Measurements from ENCODE around the gene GPR143.
"Not testable (repeated sequence)": the region's sequence is repeated elsewhere in the genome, so short reads cannot be mapped to it uniquely, and the experiment has no call there.

Gene GPR143

GRCh38 chrX:9768321-9768839 is 2.7 kb upstream of the GPR143 start:
- not testable (repeated sequence) for DNase-seq (ENCODE audit: low read depth)

GRCh38 chrX:9767375-9767774 is 1.7 kb upstream of the GPR143 start:
- no peak for DNase-seq (ENCODE audit: low read depth)

GRCh38 chrX:9765072-9765736 is 443 bp downstream of the GPR143 start:
- DNase-seq (ENCODE audit: low read depth): no peak

DNA sequence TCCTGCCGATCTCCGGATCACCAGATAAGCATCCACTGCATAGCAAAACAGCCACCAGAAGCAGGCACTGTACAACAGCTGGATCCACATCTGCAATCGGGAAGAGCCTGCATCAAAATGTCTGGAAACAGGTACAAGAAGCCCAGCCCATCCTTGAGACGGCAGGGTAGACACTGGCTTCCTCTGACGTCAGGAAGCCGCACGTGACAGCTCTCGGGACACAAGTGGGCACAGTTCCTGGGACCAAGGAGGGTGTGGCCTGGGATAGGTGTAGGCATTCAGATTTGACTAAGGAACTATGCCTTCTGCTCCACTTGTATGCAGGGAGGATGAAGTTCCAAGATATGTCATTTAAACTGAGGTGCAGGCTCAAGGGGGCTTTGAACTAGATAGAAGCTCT is 6.3 kb downstream of the GPR143 start:
- DNase-seq (ENCODE audit: low read depth): no peak

- DNase-seq (ENCODE audit: low read depth): no peak
Observed at GRCh38 chrX:9758021-9758638, 7.5 kb downstream of the GPR143 start.

- no peak for DNase-seq (ENCODE audit: low read depth)
Observed at GRCh38 chrX:9757366-9757765, 8.3 kb downstream of the GPR143 start.

DNA sequence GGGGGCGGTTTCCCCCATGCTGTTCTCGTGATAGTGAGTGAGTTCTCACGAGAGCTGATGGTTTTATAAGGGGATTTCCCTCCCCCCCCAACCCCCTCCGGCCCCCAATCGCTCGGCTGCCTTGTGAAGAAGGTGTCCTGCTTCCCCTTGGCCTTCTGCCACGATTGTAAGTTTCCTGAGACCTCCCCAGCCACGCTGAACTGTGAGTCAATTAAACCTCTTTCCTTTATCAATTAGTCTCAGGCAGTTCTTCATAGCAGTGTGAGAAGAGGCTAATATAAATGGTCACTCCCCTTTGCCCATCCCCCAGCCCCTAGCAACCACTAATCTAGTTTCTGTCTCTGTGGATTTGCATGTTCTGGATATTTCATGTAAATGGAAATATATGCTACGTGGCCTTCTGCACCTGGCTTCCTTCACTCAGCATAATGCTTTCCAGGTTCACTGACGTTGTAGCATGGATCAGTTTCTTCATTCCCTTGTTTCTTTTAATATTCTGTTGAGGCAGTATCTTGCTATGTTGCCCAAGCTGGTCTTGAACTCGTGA is 16.4 kb downstream of the GPR143 start:
- no peak for DNase-seq (ENCODE audit: low read depth)

GRCh38 chrX:9747644-9748043 is 18.0 kb downstream of the GPR143 start:
- no peak for DNase-seq (ENCODE audit: low read depth)

GRCh38 chrX:9746148-9746888 is 19.3 kb downstream of the GPR143 start:
- DNase-seq (ENCODE audit: low read depth): no peak

DNA sequence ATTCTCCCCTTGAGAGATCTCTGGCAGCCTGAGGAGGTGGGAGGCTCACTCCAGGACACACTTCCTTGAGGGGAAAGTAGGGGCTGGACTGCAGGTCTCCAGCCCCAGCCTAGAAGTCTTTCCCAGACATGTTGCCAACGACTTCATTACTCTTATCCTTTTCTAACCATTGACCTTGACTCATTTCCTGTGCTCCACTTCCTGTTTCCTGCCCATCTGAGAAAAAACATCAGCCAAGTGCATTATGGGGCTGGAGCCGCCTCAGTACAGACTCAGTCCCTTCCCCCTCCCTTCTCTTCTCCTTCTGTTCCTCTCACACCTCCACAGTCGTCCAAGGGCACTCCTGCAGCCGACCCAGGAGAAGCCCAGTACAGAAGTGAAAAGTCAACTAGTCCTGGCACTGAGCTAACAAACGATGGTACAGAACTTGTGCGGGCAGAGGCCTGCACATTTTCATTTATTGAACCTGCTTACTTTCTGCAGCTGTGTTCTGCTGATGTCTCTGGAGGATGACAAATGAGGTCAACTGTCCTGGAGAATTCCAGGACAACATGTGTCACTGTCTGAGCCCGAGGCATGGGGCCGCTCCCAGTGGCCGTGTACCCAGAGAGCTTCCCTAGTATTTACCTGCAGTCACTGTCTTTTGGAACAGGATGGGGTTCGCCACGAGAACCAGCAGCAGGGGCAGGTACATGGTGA is 20.1 kb downstream of the GPR143 start:
- DNase-seq (ENCODE audit: low read depth): no peak

- DNase-seq (ENCODE audit: low read depth): no peak
Observed at GRCh38 chrX:9739130-9739529, 26.5 kb downstream of the GPR143 start.

GRCh38 chrX:9738151-9738550 is 27.5 kb downstream of the GPR143 start:
- no peak for DNase-seq (ENCODE audit: low read depth)

DNA sequence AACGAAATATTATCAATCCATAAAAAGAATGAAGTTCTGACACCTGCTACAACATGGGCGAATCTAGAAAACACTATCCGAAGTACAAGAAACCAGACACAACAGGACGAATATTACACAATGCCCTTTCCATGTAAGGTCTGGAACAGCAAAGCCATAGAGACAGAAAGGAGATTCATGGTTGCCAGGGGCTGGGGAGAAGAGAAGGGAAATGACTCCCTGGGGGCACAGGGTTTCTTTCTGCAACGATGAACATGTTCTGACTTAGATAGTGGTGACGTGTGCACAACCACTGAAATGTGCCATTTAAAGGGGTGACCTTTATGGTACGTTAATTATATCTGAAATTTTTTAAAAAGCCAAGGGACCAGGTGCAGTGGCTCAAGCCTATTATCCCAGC is 28.3 kb downstream of the GPR143 start:
- DNase-seq (ENCODE audit: low read depth): no peak

DNA sequence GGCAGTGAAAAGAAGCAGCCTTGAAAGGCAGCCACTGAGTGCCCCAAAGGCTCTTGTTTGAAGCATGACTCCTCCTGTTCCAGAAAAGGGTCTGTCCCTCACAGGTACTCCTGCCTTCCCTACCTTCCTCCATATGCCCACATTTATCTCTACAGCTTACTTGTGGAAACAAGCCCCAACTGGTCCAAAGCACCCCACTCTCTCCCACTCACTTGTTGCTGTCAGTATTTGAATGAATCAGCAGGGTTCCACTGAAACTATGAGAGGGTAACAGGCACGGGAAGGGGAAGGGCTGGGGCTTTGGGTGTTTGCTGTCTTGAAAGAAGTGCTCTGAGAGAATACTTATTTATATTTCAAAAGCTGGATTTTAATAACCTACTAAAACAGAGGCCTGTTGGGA is 34.9 kb downstream of the GPR143 start:
- no peak for DNase-seq (ENCODE audit: low read depth)

DNA sequence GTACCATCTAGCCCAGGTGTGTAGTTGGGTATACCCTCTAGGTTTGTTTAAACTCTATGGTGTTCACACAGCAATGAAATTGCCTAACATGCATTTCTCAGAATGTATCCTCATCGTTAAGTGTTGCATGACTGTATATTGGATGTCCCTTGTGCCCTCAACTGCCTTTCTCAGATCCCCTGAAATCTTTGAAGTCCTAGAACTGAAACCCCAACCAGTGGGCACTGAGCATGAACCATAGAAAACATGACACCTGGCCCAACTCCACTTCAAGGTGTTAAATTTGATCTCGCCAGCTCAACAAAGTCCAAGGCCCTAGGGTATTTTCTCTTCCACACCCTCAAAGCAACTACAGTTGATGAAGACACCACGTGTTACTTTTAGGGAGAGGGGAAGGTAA is 35.6 kb downstream of the GPR143 start:
- DNase-seq (ENCODE audit: low read depth): no peak

- DNase-seq (ENCODE audit: low read depth): no peak
Observed at GRCh38 chrX:9729171-9729885, 36.3 kb downstream of the GPR143 start.

GRCh38 chrX:9728261-9728660 is 37.4 kb downstream of the GPR143 start:
- no peak for DNase-seq (ENCODE audit: low read depth)

DNA sequence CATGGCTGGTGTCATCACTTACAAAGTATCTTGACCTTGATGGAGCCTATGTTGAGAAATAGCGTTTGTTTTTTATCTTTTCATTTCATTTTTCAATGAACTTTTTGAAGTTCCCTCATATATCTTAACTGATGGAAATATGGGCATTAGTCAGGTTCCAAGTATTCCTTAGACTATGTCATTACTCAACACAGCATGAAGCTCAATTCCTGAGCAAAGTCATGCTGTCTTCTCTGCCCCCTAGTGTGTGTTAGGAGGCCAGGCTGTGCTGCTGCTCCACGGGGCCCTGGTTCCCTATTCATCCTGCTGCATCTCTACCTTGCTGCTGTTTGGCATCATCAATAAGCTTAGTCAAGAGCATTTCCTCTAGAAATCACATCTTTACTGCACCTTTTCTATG is 40.9 kb downstream of the GPR143 start:
- no peak for DNase-seq (ENCODE audit: low read depth)

DNA sequence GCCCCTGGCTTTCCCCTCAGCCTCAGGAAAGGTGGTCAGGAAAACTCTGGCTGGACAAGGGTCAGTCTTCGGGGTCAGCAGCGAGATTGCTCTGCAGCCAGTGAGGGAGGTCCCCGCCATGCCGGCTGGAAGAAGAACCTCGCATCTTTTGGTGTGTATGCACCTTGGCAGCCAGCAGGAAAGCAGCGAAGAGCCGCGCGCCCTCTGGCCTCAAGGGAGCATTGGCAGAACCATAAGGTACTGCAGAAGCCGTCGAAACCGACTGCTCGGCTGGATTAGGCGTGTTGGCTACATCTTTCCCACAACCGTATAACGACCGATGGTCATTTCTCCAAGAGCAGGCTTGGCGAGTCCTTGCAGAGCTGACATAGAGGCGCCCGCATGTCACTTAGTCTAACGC is 48.3 kb downstream of the GPR143 start:
- no peak for DNase-seq (ENCODE audit: low read depth)

GRCh38 chrX:9710332-9710731 is 55.3 kb downstream of the GPR143 start:
- DNase-seq (ENCODE audit: low read depth): no peak

DNA sequence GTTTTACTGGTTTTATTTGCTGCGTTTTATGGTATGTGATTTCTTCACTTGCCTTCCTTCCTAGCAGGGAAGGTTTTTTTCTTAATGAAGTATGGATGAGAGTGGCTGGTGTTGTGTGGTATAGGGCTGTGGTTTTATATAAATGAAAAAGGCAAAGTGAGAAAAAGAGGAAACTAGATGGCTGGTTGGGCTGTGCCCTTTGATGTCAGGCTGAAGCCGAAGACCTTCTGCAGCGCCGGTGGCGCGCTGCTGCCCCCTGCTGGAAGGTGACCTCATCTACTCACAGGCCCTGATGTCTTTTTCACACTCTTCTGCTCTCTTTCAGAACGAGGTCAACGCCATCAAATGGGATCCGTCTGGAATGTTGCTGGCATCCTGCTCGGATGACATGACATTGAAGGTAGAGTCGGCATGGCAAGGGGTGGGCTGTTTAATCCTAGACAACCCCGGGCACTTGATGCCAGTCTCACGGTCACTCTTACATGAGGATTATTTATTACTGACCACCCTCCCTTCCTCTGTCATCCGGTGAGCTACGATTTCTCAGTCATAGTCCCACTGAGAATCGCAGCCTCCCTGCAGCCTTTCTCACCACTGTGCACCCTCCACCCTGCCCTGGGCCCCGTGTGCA is 56.6 kb downstream of the GPR143 start:
- DNase-seq (ENCODE audit: low read depth): peak; percentile 53

All from stimulated activated CD8-positive, alpha-beta memory T cell treated with anti-CD3 and anti-CD28 coated beads, Interleukin-12 subunit alpha, Interleukin-12 subunit beta, amount 100 ng/mL, for 4 hours (primary cell).